HG03460 (cell line): ENCODE data around the gene KIR2DL4.
"Not testable (repeated sequence)": the region's sequence is repeated elsewhere in the genome, so short reads cannot be mapped to it uniquely, and the experiment has no call there.

Experiments
- ATAC-seq: cut with Tn5 transposase; IDR thresholded peaks from one replicate; pipeline ENCODE4 v1.9.1; 2021; ENCODE audit not compliant: unreplicated experiment

Gene KIR2DL4

GRCh38 chr19:54803410-54803809 lies at the start of gene KIR2DL4:
Gene KIR2DL4, plus strand, starts transcription at chr19:54803610. Its CDS starts 42 bp downstream, at chr19:54803652.
- no peak for ATAC-seq

GRCh38 chr19:54756204-54757110 lies 47.0 kb upstream of the KIR2DL4 start:
- not testable (repeated sequence) for ATAC-seq

GRCh38 chr19:54758577-54758976 lies 44.8 kb upstream of the KIR2DL4 start:
- ATAC-seq: not testable (repeated sequence)

GRCh38 chr19:54764219-54764618 lies 39.2 kb upstream of the KIR2DL4 start:
- ATAC-seq: not testable (repeated sequence)

- not testable (repeated sequence) for ATAC-seq
These were observed 36.9 kb upstream of the KIR2DL4 start for GRCh38 chr19:54766464-54766863.

- not testable (repeated sequence) for ATAC-seq
These were observed 33.8 kb upstream of the KIR2DL4 start, which contains the start of gene KIR2DL1 for GRCh38 chr19:54769646-54770045. Gene KIR2DL1, plus strand, starts transcription at chr19:54769793. Its CDS starts 58 bp downstream, at chr19:54769851.

GRCh38 chr19:54770511-54770910 lies 32.9 kb upstream of the KIR2DL4 start:
- not testable (repeated sequence) for ATAC-seq

- not testable (repeated sequence) for ATAC-seq
These were observed 32.1 kb upstream of the KIR2DL4 start for GRCh38 chr19:54771018-54771960.

- not testable (repeated sequence) for ATAC-seq
These were observed 30.7 kb upstream of the KIR2DL4 start for GRCh38 chr19:54772666-54773065.

- ATAC-seq: not testable (repeated sequence)
These were observed 28.2 kb upstream of the KIR2DL4 start for GRCh38 chr19:54775095-54775815.

- not testable (repeated sequence) for ATAC-seq
These were observed 27.6 kb upstream of the KIR2DL4 start for GRCh38 chr19:54775830-54776229.

- ATAC-seq: not testable (repeated sequence)
These were observed 25.6 kb upstream of the KIR2DL4 start for GRCh38 chr19:54777851-54778250.

- ATAC-seq: not testable (repeated sequence)
These were observed 24.5 kb upstream of the KIR2DL4 start for GRCh38 chr19:54778896-54779295.

- ATAC-seq: not testable (repeated sequence)
These were observed 20.5 kb upstream of the KIR2DL4 start for GRCh38 chr19:54782916-54783315.

GRCh38 chr19:54786091-54786723 lies 17.2 kb upstream of the KIR2DL4 start:
- not testable (repeated sequence) for ATAC-seq

- ATAC-seq: not testable (repeated sequence)
These were observed 15.3 kb upstream of the KIR2DL4 start for GRCh38 chr19:54788154-54788553.

GRCh38 chr19:54790711-54791110 lies 12.7 kb upstream of the KIR2DL4 start:
- no peak for ATAC-seq

- no peak for ATAC-seq
These were observed 11.9 kb upstream of the KIR2DL4 start for GRCh38 chr19:54791476-54791875.

- ATAC-seq: no peak
These were observed 10.6 kb upstream of the KIR2DL4 start for GRCh38 chr19:54792814-54793213.

GRCh38 chr19:54795758-54796157 lies 7.7 kb upstream of the KIR2DL4 start:
- no peak for ATAC-seq
